Measurements from ENCODE around the gene ENTHD1. TPM values are rescaled to one million over a fixed set of nuclear protein-coding genes. Genes with fewer than 3 reads are reported as not detected.

Gene ENTHD1
- total RNA-seq, 2 experiments from 2014 or later, result 0.34 TPM

DNA sequence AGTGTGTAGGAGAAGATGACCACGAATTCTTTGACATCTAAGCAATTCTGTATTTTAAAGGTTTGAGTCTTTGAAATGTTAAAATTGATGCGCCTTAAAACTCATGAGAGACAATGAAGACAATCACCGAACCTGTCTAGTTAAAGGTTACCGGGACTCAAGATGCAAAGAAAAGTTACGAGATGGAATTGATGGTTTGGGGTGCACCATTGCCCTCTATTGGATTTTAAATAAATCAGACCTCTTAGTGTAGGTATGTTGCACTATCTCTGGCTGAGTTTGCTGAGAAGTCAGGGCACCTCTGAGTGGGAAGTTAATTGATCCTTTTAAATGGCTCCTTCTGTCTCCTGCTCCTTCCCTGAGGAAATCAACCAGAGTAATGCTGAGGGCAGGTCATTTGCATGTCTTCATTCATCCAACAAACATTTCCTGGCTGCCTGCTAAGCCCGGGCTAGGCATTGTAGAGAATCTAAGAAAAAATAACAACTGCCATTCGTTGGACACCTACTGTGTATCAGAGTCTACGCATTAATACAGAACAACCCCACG, 47.3 kb upstream of the ENTHD1 start:
- peak; percentile 54 for TF ChIP-seq CTCF (IDR thresholded peaks at IDR 0.05)
- Mint-ChIP-seq H3K27me3 (no peaks in the 10 kb centered on the region), H3K36me3 (ENCODE audit: low read depth) (peaks cover 36% of the 10 kb centered on the region), H3K4me3 (peak overlapping the region; percentile 50), H3K9me3 (no peaks in the 10 kb centered on the region), H3K4me1 (ENCODE audit: low read depth) (peaks cover 91% of the 10 kb centered on the region), H3K27ac (peak overlapping the region; percentile 90)
- peak; percentile 42 for DNase-seq
- ChIA-PET POLR2A (interaction anchor here (1.4 to 2.9 kb wide), 3 partner anchors 15 to 27 kb away, joined by 4 to 15 read pairs (median 14); no protein-coding TSS in a partner anchor), CTCF (interaction anchor here (2.4 to 2.6 kb wide), 2 partner anchors 10 to 411 kb away, joined by 5 to 10 read pairs; no protein-coding TSS in a partner anchor)
- intact Hi-C loops (cut with micrococcal nuclease), result loop anchor here (5.0 kb wide), 1 partner anchor 34 kb away; no protein-coding TSS in a partner anchor
- ATAC-seq, result peak; percentile 25

DNA sequence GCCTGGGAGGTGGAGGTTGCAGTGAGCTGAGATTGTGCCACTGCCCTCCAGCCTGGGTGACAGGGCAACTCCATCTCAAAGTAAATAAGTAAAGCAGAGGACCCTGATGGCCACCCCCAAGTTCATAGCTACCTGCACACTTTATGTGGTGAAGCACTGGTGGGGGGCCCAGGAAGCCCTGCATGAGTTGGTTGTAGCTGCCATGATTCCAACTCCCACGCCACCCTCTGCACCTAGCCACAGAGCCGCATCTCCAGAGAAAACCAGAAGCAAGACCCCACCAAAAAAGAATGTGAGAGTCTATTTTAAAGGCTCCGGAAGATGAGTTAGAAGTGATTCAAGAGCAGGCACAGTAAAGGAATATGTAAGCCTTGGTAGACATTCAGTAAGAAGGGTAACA, 46.3 kb upstream of the ENTHD1 start:
- peak overlapping the region; percentile 50 for H3K4me3 Mint-ChIP-seq
- peaks cover 91% of the 10 kb centered on the region for H3K4me1 Mint-ChIP-seq (ENCODE audit: low read depth)
- peak; percentile 66 for DNase-seq
- H3K9me3 Mint-ChIP-seq, result no peaks in the 10 kb centered on the region
- TF ChIP-seq CTCF (IDR thresholded peaks at IDR 0.05), result no peak
- no peaks in the 10 kb centered on the region for H3K27me3 Mint-ChIP-seq
- intact Hi-C loops (cut with micrococcal nuclease), result loop anchor here (5.0 kb wide), 1 partner anchor 33 kb away; no protein-coding TSS in a partner anchor
- ChIA-PET CTCF (interaction anchor here (0.8 to 1.4 kb wide), 11 partner anchors 10 to 97 kb away, joined by 3 to 8 read pairs (median 4); no protein-coding TSS in a partner anchor), POLR2A (interaction anchor here (0.6 to 4.3 kb wide), 6 partner anchors 13 to 102 kb away, joined by 3 to 24 read pairs (median 4); no protein-coding TSS in a partner anchor)
- peak overlapping the region; percentile 90 for H3K27ac Mint-ChIP-seq
- H3K36me3 Mint-ChIP-seq (ENCODE audit: low read depth), result peaks cover 35% of the 10 kb centered on the region
- ATAC-seq, result no peak

GRCh38 chr22:39938509-39939111, 45.0 kb upstream of the ENTHD1 start:
- TF ChIP-seq CTCF (IDR thresholded peaks at IDR 0.05), result no peak
- H3K4me3 Mint-ChIP-seq, result peak overlapping the region; percentile 72
- peak overlapping the region; percentile 90 for H3K27ac Mint-ChIP-seq
- H3K27me3 Mint-ChIP-seq, result no peaks in the 10 kb centered on the region
- CTCF ChIA-PET, result interaction anchor here (0.8 to 1.6 kb wide), 6 partner anchors 12 to 98 kb away, joined by 3 to 6 read pairs (median 3); no protein-coding TSS in a partner anchor
- ATAC-seq (peak; percentile 38), DNase-seq (peak; percentile 82)
- intact Hi-C loops (cut with micrococcal nuclease), result no loop called here
- H3K36me3 Mint-ChIP-seq (ENCODE audit: low read depth), result peaks cover 34% of the 10 kb centered on the region
- no peaks in the 10 kb centered on the region for H3K9me3 Mint-ChIP-seq
- peaks cover 92% of the 10 kb centered on the region for H3K4me1 Mint-ChIP-seq (ENCODE audit: low read depth)
- POLR2A ChIA-PET, result interaction anchor here (0.7 to 4.3 kb wide), 8 partner anchors 8 to 31 kb away, joined by 3 to 24 read pairs (median 6); no protein-coding TSS in a partner anchor

GRCh38 chr22:39937906-39938305, 44.3 kb upstream of the ENTHD1 start:
- no peaks in the 10 kb centered on the region for H3K9me3 Mint-ChIP-seq
- peak overlapping the region; percentile 72 for H3K4me3 Mint-ChIP-seq
- intact Hi-C loops (cut with micrococcal nuclease), result no loop called here
- CTCF ChIA-PET, result interaction anchor here (0.8 to 1.7 kb wide), 9 partner anchors 10 to 404 kb away, joined by 3 to 6 read pairs (median 3); no protein-coding TSS in a partner anchor
- POLR2A ChIA-PET, result interaction anchor here (0.7 to 4.3 kb wide), 10 partner anchors 8 to 30 kb away, joined by 3 to 24 read pairs (median 6); no protein-coding TSS in a partner anchor
- no peak for ATAC-seq
- no peak for TF ChIP-seq CTCF (IDR thresholded peaks at IDR 0.05)
- H3K4me1 Mint-ChIP-seq (ENCODE audit: low read depth), result peaks cover 92% of the 10 kb centered on the region
- no peaks in the 10 kb centered on the region for H3K27me3 Mint-ChIP-seq
- peaks cover 36% of the 10 kb centered on the region for H3K36me3 Mint-ChIP-seq (ENCODE audit: low read depth)
- no peak for DNase-seq
- peak overlapping the region; percentile 90 for H3K27ac Mint-ChIP-seq
